ENCODE results near the gene MED8.

Gene MED8

GRCh38 chr1:43348343-43348808 is 41.2 kb downstream of the MED8 start:
- peaks cover 10% of the 10 kb centered on the region for H3K4me1 ChIP-seq (ENCODE audit: low read length)
- 0 out of 2 replicates have a peak, but pooled peaks cover 6% of the 10 kb centered on the region for H3K27me3 ChIP-seq (replicated peaks; ENCODE audit: insufficient read depth, low read length)
- peak overlapping the region; percentile 85 for H3K9ac ChIP-seq (ENCODE audit: low read length)
- no peaks in the 10 kb centered on the region for H3K9me2 ChIP-seq (replicated peaks; ENCODE audit: insufficient read depth, low read length)
- H3K4me2 ChIP-seq (ENCODE audit: low read depth, low read length) = peak overlapping the region; percentile 72
- no peaks in the 10 kb centered on the region for H3K36me3 ChIP-seq (replicated peaks; ENCODE audit: insufficient read depth, low read length)
- H3K4me3 ChIP-seq (ENCODE audit: low read length) = peak overlapping the region; percentile 73
- H3K27ac ChIP-seq (ENCODE audit: low read length) = peak overlapping the region; percentile 95; the same call in 1 of the 2 replicates
- no peaks in the 10 kb centered on the region for H3K9me3 ChIP-seq (replicated peaks; ENCODE audit: insufficient read depth, low read length)
- H4K20me1 ChIP-seq (ENCODE audit: insufficient read depth, low read length) = no peaks in the 10 kb centered on the region
- H3F3A ChIP-seq (ENCODE audit: insufficient read depth, low read length) = peaks cover 9% of the 10 kb centered on the region
- no peak for DNase-seq
- TF ChIP-seq CTCF (IDR thresholded peaks at IDR 0.05; ENCODE audit: low read length) (no peak), EZH2 (optimal IDR thresholded peaks at IDR 0.05; ENCODE audit: low read depth, low read length) (no peak), EZH2phosphoT487 (IDR thresholded peaks at IDR 0.05; ENCODE audit: low read length) (no peak)
- peak overlapping the region; percentile 87 for H2AFZ ChIP-seq (ENCODE audit: low read length)
- no peaks in the 10 kb centered on the region for H3K79me2 ChIP-seq (ENCODE audit: low read length)

GRCh38 chr1:43346636-43347035 is 43.0 kb downstream of the MED8 start:
- H3K4me3 ChIP-seq (ENCODE audit: low read length) = no peak overlapping the region
- H3K4me2 ChIP-seq (ENCODE audit: low read depth, low read length) = no peak overlapping the region
- peaks cover 10% of the 10 kb centered on the region for H3K4me1 ChIP-seq (ENCODE audit: low read length)
- no peak overlapping the region for H2AFZ ChIP-seq (ENCODE audit: low read length)
- H3K79me2 ChIP-seq (ENCODE audit: low read length) = no peaks in the 10 kb centered on the region
- no peaks in the 10 kb centered on the region for H3K9me3 ChIP-seq (replicated peaks; ENCODE audit: insufficient read depth, low read length)
- DNase-seq = no peak
- H3K36me3 ChIP-seq (replicated peaks; ENCODE audit: insufficient read depth, low read length) = no peaks in the 10 kb centered on the region
- H3K27ac ChIP-seq (ENCODE audit: low read length) = no peak overlapping the region
- no peaks in the 10 kb centered on the region for H4K20me1 ChIP-seq (ENCODE audit: insufficient read depth, low read length)
- H3F3A ChIP-seq (ENCODE audit: insufficient read depth, low read length) = peaks cover 9% of the 10 kb centered on the region
- no peak for TF ChIP-seq CTCF (IDR thresholded peaks at IDR 0.05; ENCODE audit: low read length)
- no peaks in the 10 kb centered on the region for H3K9me2 ChIP-seq (replicated peaks; ENCODE audit: insufficient read depth, low read length)
- H3K9ac ChIP-seq (ENCODE audit: low read length) = no peak overlapping the region
- 0 out of 2 replicates have a peak, but pooled peaks cover 6% of the 10 kb centered on the region for H3K27me3 ChIP-seq (replicated peaks; ENCODE audit: insufficient read depth, low read length)

- H3K4me1 ChIP-seq (ENCODE audit: low read length) = peaks cover 7% of the 10 kb centered on the region
- no peak overlapping the region for H2AFZ ChIP-seq (ENCODE audit: low read length)
- TF ChIP-seq CTCF (IDR thresholded peaks at IDR 0.05; ENCODE audit: low read length) = no peak
- no peak for TF ChIP-seq EZH2phosphoT487 (IDR thresholded peaks at IDR 0.05; ENCODE audit: low read length)
- no peak for TF ChIP-seq EZH2 (optimal IDR thresholded peaks at IDR 0.05; ENCODE audit: low read depth, low read length)
- no peaks in the 10 kb centered on the region for H3K36me3 ChIP-seq (replicated peaks; ENCODE audit: insufficient read depth, low read length)
- H3K9ac ChIP-seq (ENCODE audit: low read length) = no peak overlapping the region
- no peaks in the 10 kb centered on the region for H3K79me2 ChIP-seq (ENCODE audit: low read length)
- H3K9me2 ChIP-seq (replicated peaks; ENCODE audit: insufficient read depth, low read length) = no peaks in the 10 kb centered on the region
- H4K20me1 ChIP-seq (ENCODE audit: insufficient read depth, low read length) = no peaks in the 10 kb centered on the region
- H3F3A ChIP-seq (ENCODE audit: insufficient read depth, low read length) = peaks cover 7% of the 10 kb centered on the region
- H3K27ac ChIP-seq (ENCODE audit: low read length) = no peak overlapping the region
- DNase-seq = no peak
- no peak overlapping the region for H3K4me2 ChIP-seq (ENCODE audit: low read depth, low read length)
- no peak overlapping the region for H3K4me3 ChIP-seq (ENCODE audit: low read length)
- no peaks in the 10 kb centered on the region for H3K9me3 ChIP-seq (replicated peaks; ENCODE audit: insufficient read depth, low read length)
- peaks cover 12% of the 10 kb centered on the region; the same call in 1 of the 2 replicates for H3K27me3 ChIP-seq (replicated peaks; ENCODE audit: insufficient read depth, low read length)
Observed at GRCh38 chr1:43345120-43345519, 44.5 kb downstream of the MED8 start.
